IMR-90 (cell line): ENCODE data around the gene POFUT1. TPM values are rescaled to one million over a fixed set of nuclear protein-coding genes. Genes with fewer than 3 reads are reported as not detected.

Experiments
- ATAC-seq: fragments of 200-7000 bp; cut with Tn5 transposase; 2 replicates; pipeline ENCODE4 v1.9.1; 2020; ENCODE audit warnings: low read depth, mild to moderate bottlenecking, moderate library complexity
- BruUV-seq: library from RNA; stranded (reverse); fragments of 400-500 nt; replicated peaks from 2 replicates; lab custom pipeline; 2021; lab: Mats Ljungman, UMichigan
- CTCF ChIA-PET: fragments of 300-600 bp; formaldehyde crosslinking; extraction: SDS; loops from one replicate; lab custom pipeline; 2021; ENCODE audit warnings: antibody characterized with exemption; lab: Yijun Ruan, JAX
- POLR2A ChIA-PET: fragments of 300-600 bp; sonication (Branson Sonifier 250); formaldehyde crosslinking; loops from one replicate; lab custom pipeline; 2022; ENCODE audit warnings: antibody characterized with exemption; ENCODE audit not compliant: unreplicated experiment; lab: Charles Lee
- DNase-seq: peaks from one replicate; pipeline ENCODE4 v3.0.0; 2013
- H2AFZ ChIP-seq: replicated peaks from 2 replicates; pipeline ENCODE3; 2013; ENCODE audit warnings: low read length, mild to moderate bottlenecking; ENCODE audit not compliant: poor library complexity
- H2AK5ac ChIP-seq: 2 replicates; pipeline ENCODE4 v1.6.1; 2013; ENCODE audit warnings: low read depth, low read length, inconsistent platforms
- H2AK9ac ChIP-seq: replicated peaks from 2 replicates; pipeline ENCODE3; 2013; ENCODE audit warnings: mild to moderate bottlenecking, low read depth, low read length, moderate library complexity; ENCODE audit not compliant: poor library complexity
- H2BK120ac ChIP-seq: 2 replicates; pipeline ENCODE4 v1.6.1; 2013; ENCODE audit warnings: low read depth, low read length, inconsistent platforms
- H2BK15ac ChIP-seq: 3 replicates; pipeline ENCODE4 v1.6.1; 2013; ENCODE audit warnings: low read depth, low read length, inconsistent platforms
- H2BK20ac ChIP-seq: 2 replicates; pipeline ENCODE4 v1.6.1; 2013; ENCODE audit warnings: low read depth, mild to moderate bottlenecking, inconsistent platforms, low read length, moderate library complexity
- H2BK5ac ChIP-seq: 2 replicates; pipeline ENCODE4 v1.6.1; 2013; ENCODE audit warnings: mild to moderate bottlenecking, low read depth, low read length, inconsistent platforms; ENCODE audit not compliant: poor library complexity, severe bottlenecking
- H3K14ac ChIP-seq: replicated peaks from 2 replicates; pipeline ENCODE4 v1.6.1; 2013; ENCODE audit warnings: low read depth, low read length, inconsistent platforms
- H3K18ac ChIP-seq: 2 replicates; pipeline ENCODE4 v1.6.1; 2013; ENCODE audit warnings: low read depth, low read length, control low read depth
- H3K23ac ChIP-seq: 2 replicates; pipeline ENCODE4 v1.6.1; 2013; ENCODE audit warnings: low read depth, low read length, inconsistent platforms
- H3K27ac ChIP-seq: 2 replicates; pipeline ENCODE4 v1.5.1; 2013; ENCODE audit warnings: mild to moderate bottlenecking, control low read depth, low read length; ENCODE audit not compliant: insufficient read depth
- H3K27me3 ChIP-seq: 2 replicates; pipeline ENCODE4 v1.6.1; 2013; ENCODE audit warnings: low read length; ENCODE audit not compliant: control insufficient read depth, insufficient read depth
- H3K36me3 ChIP-seq: 2 replicates; pipeline ENCODE4 v1.6.1; 2013; ENCODE audit warnings: low read length, mixed read lengths; ENCODE audit not compliant: control insufficient read depth, insufficient read depth
- H3K4ac ChIP-seq: 2 replicates; pipeline ENCODE4 v1.6.1; 2013; ENCODE audit warnings: low read depth, low read length, inconsistent platforms
- H3K4me1 ChIP-seq: 2 replicates; pipeline ENCODE4 v1.6.1; 2013; ENCODE audit warnings: low read length, mixed read lengths; ENCODE audit not compliant: control insufficient read depth, insufficient read depth
- H3K4me2 ChIP-seq: 2 replicates; pipeline ENCODE4 v1.6.1; 2013; ENCODE audit warnings: low read depth, mild to moderate bottlenecking, control low read depth, low read length, moderate library complexity
- H3K4me3 ChIP-seq: 2 replicates; pipeline ENCODE4 v1.5.1; 2013; ENCODE audit warnings: low read depth, mild to moderate bottlenecking, control low read depth, low read length, moderate library complexity; ENCODE audit not compliant: insufficient read depth
- H3K56ac ChIP-seq: 2 replicates; pipeline ENCODE4 v1.6.1; 2013; ENCODE audit warnings: low read length, inconsistent platforms; ENCODE audit not compliant: insufficient read depth; ENCODE audit errors: extremely low read depth
- H3K79me1 ChIP-seq, 2 experiments: 2 replicates each; pipeline ENCODE4 v1.6.1; 2013; ENCODE audit warnings: low read length in 2 of 2, inconsistent platforms in 1 of 2, low read depth in 1 of 2
- H3K9ac ChIP-seq: 2 replicates; pipeline ENCODE4 v1.6.1; 2013; ENCODE audit warnings: low read depth, low read length, control low read depth
- H3K9me1 ChIP-seq: 2 replicates; pipeline ENCODE4 v1.6.1; 2013; ENCODE audit warnings: low read length, inconsistent platforms; ENCODE audit not compliant: insufficient read depth
- H3K9me3 ChIP-seq: 2 replicates; pipeline ENCODE4 v1.6.1; 2013; ENCODE audit warnings: low read length; ENCODE audit not compliant: control insufficient read depth, insufficient read depth
- H4K20me1 ChIP-seq: 2 replicates; pipeline ENCODE4 v1.6.1; 2013; ENCODE audit warnings: low read length, inconsistent platforms; ENCODE audit not compliant: insufficient read depth
- H4K5ac ChIP-seq: 2 replicates; pipeline ENCODE4 v1.6.1; 2013; ENCODE audit warnings: mild to moderate bottlenecking, low read depth, low read length, control low read depth
- H4K8ac ChIP-seq, 2 experiments: 2 replicates each; pipeline ENCODE4 v1.6.1; 2013; ENCODE audit warnings: low read depth in 2 of 2, low read length in 2 of 2, control low read depth in 1 of 2, inconsistent platforms in 1 of 2
- H4K91ac ChIP-seq: 2 replicates; pipeline ENCODE4 v1.6.1; 2013; ENCODE audit warnings: low read depth, low read length, inconsistent platforms; ENCODE audit not compliant: insufficient read depth
- CTCF ChIP-seq: conservative IDR thresholded peaks from 2 replicates; pipeline ENCODE4 v1.5.1; 2012; ENCODE audit warnings: mild to moderate bottlenecking, low read depth, low read length, improper control_type of control experiment
- FOS ChIP-seq: fragments of 150-350 bp; IDR thresholded peaks from 2 replicates; pipeline ENCODE4 v1.6.1; 2016; ENCODE audit warnings: low read depth, low read length
- MXI1 ChIP-seq: IDR thresholded peaks from 2 replicates; pipeline ENCODE4 v1.6.1; 2012; ENCODE audit warnings: low read depth, mild to moderate bottlenecking, low read length, moderate library complexity, borderline replicate concordance
- RAD21 ChIP-seq: IDR thresholded peaks from 2 replicates; pipeline ENCODE4 v1.6.1; 2012; ENCODE audit warnings: low read length, improper control_type of control experiment
- RFX5 ChIP-seq: IDR thresholded peaks from 2 replicates; pipeline ENCODE4 v1.8.0; 2012; ENCODE audit warnings: low read depth, mild to moderate bottlenecking, low read length, moderate library complexity
- SMC3 ChIP-seq: fragments of 150-350 bp; IDR thresholded peaks from 2 replicates; pipeline ENCODE4 v1.6.1; 2016; ENCODE audit warnings: low read depth, mild to moderate bottlenecking, antibody characterized with exemption, low read length, moderate library complexity
- WGBS, 2 experiments: methylation state at CpG; one replicate each; pipeline versions ENCODE4 v1.1.5 to v1.1.7; 2013; ENCODE audit warnings: missing lambda C conversion rate in 2 of 2; ENCODE audit not compliant: insufficient read length in 1 of 2; ENCODE audit errors: extremely low coverage in 2 of 2; 5-methylcytosine and 5-hydroxymethylcytosine counted together
- dilution Hi-C: fragments of 300-500 bp; cut with HindIII; formaldehyde crosslinking; loops from one replicate; pipeline ENCODE4 v1.14.3; 2018; ENCODE audit warnings: low sequenced_read_pairs; ENCODE audit not compliant: unreplicated experiment
- in situ Hi-C: fragments of 300-500 bp; cut with MboI; formaldehyde crosslinking; loops from 3 replicates; pipeline ENCODE4 v1.14.3; 2019; ENCODE audit warnings: low sequenced_read_pairs, inconsistent platforms, mixed read lengths
- intact Hi-C: fragments of 100-400 bp; cut with micrococcal nuclease; formaldehyde crosslinking; loops from 2 replicates; pipeline ENCODE4 v1.10.0; 2022
- polyA plus RNA-seq, 3 experiments: library from polyadenylated mRNA; depleted of rRNA; stranded (reverse); fragments of >200 nt; gene quantifications; 2 replicates each; pipeline ENCODE4 v1.2.3, GENCODE V29; 2012; ENCODE audit warnings: low replicate concordance in 1 of 3
- total RNA-seq: library from RNA; depleted of rRNA; stranded (reverse); fragments of >200 nt; gene quantifications from 2 replicates; pipeline ENCODE4 v1.2.3, GENCODE V29; 2012
- TF ChIP-seq, protein P1 (sequence below): fragments of 150-350 bp; IDR thresholded peaks from 2 replicates; pipeline ENCODE4 v1.6.1; 2016; ENCODE audit warnings: low read depth, mild to moderate bottlenecking, low read length, moderate library complexity, borderline replicate concordance
- TF ChIP-seq, protein P2 (sequence below): fragments of 150-350 bp; IDR thresholded peaks from 2 replicates; pipeline ENCODE4 v1.6.1; 2017; ENCODE audit warnings: mild to moderate bottlenecking, antibody characterized with exemption, low read length, low read depth

POFUT1 gene
- total and polyA plus RNA-seq, 2 of the 4 experiments (the other 2 are of a cell fraction) = 25.5 to 41.1 TPM

- in situ Hi-C loops = no loop called here
- H3K4me2 ChIP-seq = no peak overlapping the region
- no peak overlapping the region for H3K56ac ChIP-seq
- no peak overlapping the region for H2BK120ac ChIP-seq
- H4K5ac ChIP-seq = no peak overlapping the region
- H3K79me1 ChIP-seq = no peaks in the 10 kb centered on the region
- H3K27me3 ChIP-seq = no peaks in the 10 kb centered on the region; the same call in 1 of the 2 replicates
- H3K36me3 ChIP-seq = no peaks in the 10 kb centered on the region
- H2BK20ac ChIP-seq = no peak overlapping the region
- DNase-seq (no peak), ATAC-seq (no peak)
- no peak overlapping the region for H3K27ac ChIP-seq
- no peak overlapping the region for H3K18ac ChIP-seq
- BruUV-seq = no TSS peak
- no peaks in the 10 kb centered on the region for H4K20me1 ChIP-seq
- H3K4ac ChIP-seq = no peak overlapping the region
- H3K4me1 ChIP-seq = no peaks in the 10 kb centered on the region
- POLR2A ChIA-PET = no interaction called here
- H4K8ac ChIP-seq = no peak overlapping the region
- no peak overlapping the region for H2AK9ac ChIP-seq
- TF ChIP-seq FOS (no peak), RAD21 (no peak), RFX5 (no peak), MXI1 (no peak), CTCF (no peak), SMC3 (no peak)
- TF ChIP-seq, protein P1, sequence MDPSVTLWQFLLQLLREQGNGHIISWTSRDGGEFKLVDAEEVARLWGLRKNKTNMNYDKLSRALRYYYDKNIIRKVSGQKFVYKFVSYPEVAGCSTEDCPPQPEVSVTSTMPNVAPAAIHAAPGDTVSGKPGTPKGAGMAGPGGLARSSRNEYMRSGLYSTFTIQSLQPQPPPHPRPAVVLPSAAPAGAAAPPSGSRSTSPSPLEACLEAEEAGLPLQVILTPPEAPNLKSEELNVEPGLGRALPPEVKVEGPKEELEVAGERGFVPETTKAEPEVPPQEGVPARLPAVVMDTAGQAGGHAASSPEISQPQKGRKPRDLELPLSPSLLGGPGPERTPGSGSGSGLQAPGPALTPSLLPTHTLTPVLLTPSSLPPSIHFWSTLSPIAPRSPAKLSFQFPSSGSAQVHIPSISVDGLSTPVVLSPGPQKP = no peak
- TF ChIP-seq, protein P2, sequence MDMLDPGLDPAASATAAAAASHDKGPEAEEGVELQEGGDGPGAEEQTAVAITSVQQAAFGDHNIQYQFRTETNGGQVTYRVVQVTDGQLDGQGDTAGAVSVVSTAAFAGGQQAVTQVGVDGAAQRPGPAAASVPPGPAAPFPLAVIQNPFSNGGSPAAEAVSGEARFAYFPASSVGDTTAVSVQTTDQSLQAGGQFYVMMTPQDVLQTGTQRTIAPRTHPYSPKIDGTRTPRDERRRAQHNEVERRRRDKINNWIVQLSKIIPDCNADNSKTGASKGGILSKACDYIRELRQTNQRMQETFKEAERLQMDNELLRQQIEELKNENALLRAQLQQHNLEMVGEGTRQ = no peak
- H3K9me3 ChIP-seq = no peaks in the 10 kb centered on the region
- no peak overlapping the region for H3K4me3 ChIP-seq
- no peak overlapping the region for H2BK15ac ChIP-seq
- WGBS, 2 experiments = no CpG with 5 or more reads among the region's 7 CpGs
- H3K9me1 ChIP-seq = no peaks in the 10 kb centered on the region; the same call in 1 of the 2 replicates
- H3K23ac ChIP-seq = no peak overlapping the region
- CTCF ChIA-PET = no interaction called here
- no peak overlapping the region for H3K14ac ChIP-seq
- no peak overlapping the region for H2AFZ ChIP-seq
- intact Hi-C loops = no loop called here
- H2AK5ac ChIP-seq = no peak overlapping the region
- no peak overlapping the region for H2BK5ac ChIP-seq
- dilution Hi-C loops = no loop called here
- no peak overlapping the region for H4K91ac ChIP-seq
- no peak overlapping the region for H3K9ac ChIP-seq
Observed at GRCh38 chr20:32263398-32263954, 55.8 kb downstream of the POFUT1 start.
